K562 (cell line): ENCODE results near the gene NSRP1. TPM values are rescaled to one million over a fixed set of nuclear protein-coding genes. Genes with fewer than 3 reads are reported as not detected.

ENCODE experiments used
- ATAC-seq: fragments of 200-7000 bp; cut with Tn5 transposase; 3 replicates; pipeline ENCODE4 v1.9.1; 2020; ENCODE audit warnings: moderate library complexity
- BruUV-seq: library from RNA; stranded (reverse); fragments of 400-500 nt; replicated peaks from 2 replicates; lab custom pipeline; 2021; lab: Mats Ljungman, UMichigan
- CTCF ChIA-PET: fragments of 300-600 bp; formaldehyde crosslinking; extraction: SDS; loops from one replicate; lab custom pipeline; 2021; ENCODE audit warnings: low intra/inter-chr PET ratio; lab: Yijun Ruan, JAX
- POLR2A ChIA-PET: fragments of 300-600, 350-650 bp; sonication (Branson Sonifier 250); formaldehyde crosslinking; extraction: SDS; loops from one replicate; lab custom pipeline; 2021; ENCODE audit warnings: antibody characterized with exemption, inconsistent platforms; lab: Yijun Ruan, JAX
- DNase-seq, 4 experiments: peaks; one replicate each; pipeline versions ENCODE4 v3.0.0 to v3.0.0-alpha.2; 2011 to 2018; ENCODE audit warnings: low spot score in 3 of 4, mixed read lengths in 3 of 4; ENCODE audit errors: extremely low read depth in 1 of 4
- FAIRE-seq: peaks from 2 replicates; lab custom pipeline; 2011; peaks lifted over from hg19 to GRCh38; lab: Jason Lieb, UNC
- H2AFZ ChIP-seq: 2 replicates; pipeline ENCODE4 v1.6.0; 2011; ENCODE audit warnings: low read depth, low read length, control low read depth, inconsistent platforms
- H3K27ac ChIP-seq: fragments of 200-600 bp; 3 replicates; pipeline ENCODE4 v1.8.0; 2011; ENCODE audit warnings: low read depth, mild to moderate bottlenecking, control low read depth, inconsistent platforms, low read length, moderate library complexity, mixed read lengths; ENCODE audit errors: extremely low read depth
- H3K27me3 ChIP-seq, 2 experiments: fragments of 300-600 bp in 1 of 2; 2 replicates in 1 of 2; 3 replicates in 1 of 2; pipeline versions ENCODE4 v1.6.0 to v1.8.0; 2011; ENCODE audit warnings: inconsistent platforms in 2 of 2, low read length in 2 of 2, mild to moderate bottlenecking in 1 of 2, mixed read lengths in 1 of 2, moderate library complexity in 1 of 2; ENCODE audit not compliant: control insufficient read depth in 2 of 2, insufficient read depth in 2 of 2
- H3K36me3 ChIP-seq: fragments of 300-600 bp; 3 replicates; pipeline ENCODE4 v1.8.0; 2011; ENCODE audit warnings: mild to moderate bottlenecking, low read length, inconsistent platforms; ENCODE audit not compliant: control insufficient read depth, insufficient read depth
- H3K4me1 ChIP-seq, 2 experiments: fragments of 200-600 bp in 1 of 2; replicated peaks in 1 of 2; 2 replicates in 1 of 2; 3 replicates in 1 of 2; pipeline versions ENCODE4 v1.5.1 to v1.8.0; 2011; ENCODE audit warnings: inconsistent platforms in 2 of 2, low read length in 2 of 2, mild to moderate bottlenecking in 1 of 2, mixed read lengths in 1 of 2, moderate library complexity in 1 of 2; ENCODE audit not compliant: control insufficient read depth in 2 of 2, insufficient read depth in 2 of 2
- H3K4me2 ChIP-seq: 2 replicates; pipeline ENCODE4 v1.6.1; 2011; ENCODE audit warnings: low read length, control low read depth, inconsistent platforms, mixed read lengths; ENCODE audit not compliant: insufficient read depth
- H3K4me3 ChIP-seq: fragments of 200-600 bp; sonication (generic), shearing (Covaris generic); 2 replicates; pipeline ENCODE4 v1.5.1; 2016; ENCODE audit warnings: control low read depth, inconsistent platforms
- H3K79me2 ChIP-seq: fragments of 200-600 bp; 3 replicates; pipeline ENCODE4 v1.8.0; 2011; ENCODE audit warnings: low read length, inconsistent platforms; ENCODE audit not compliant: control insufficient read depth, insufficient read depth
- H3K9ac ChIP-seq, 2 experiments: 2 replicates each; pipeline versions ENCODE4 v1.6.0 to v1.6.1; 2011; ENCODE audit warnings: low read depth in 2 of 2, low read length in 2 of 2, control low read depth in 1 of 2, inconsistent platforms in 1 of 2, mild to moderate bottlenecking in 1 of 2, mixed read lengths in 1 of 2; ENCODE audit not compliant: insufficient read depth in 1 of 2
- H3K9me1 ChIP-seq: one replicate; pipeline ENCODE4 v1.6.0; 2011; ENCODE audit warnings: inconsistent platforms, mild to moderate bottlenecking, low read length, moderate library complexity; ENCODE audit not compliant: control insufficient read depth, insufficient read depth
- H3K9me3 ChIP-seq: replicated peaks from 2 replicates; pipeline ENCODE4 v1.5.1; 2011; ENCODE audit warnings: low read depth, low read length, inconsistent platforms; ENCODE audit not compliant: control insufficient read depth, insufficient read depth
- H4K20me1 ChIP-seq: replicated peaks from 2 replicates; pipeline ENCODE4 v1.6.1; 2011; ENCODE audit warnings: low read length, inconsistent platforms, mixed read lengths; ENCODE audit not compliant: control insufficient read depth, insufficient read depth
- HMGN3 ChIP-seq: IDR thresholded peaks from 2 replicates; pipeline ENCODE4 v1.6.1; 2011; ENCODE audit warnings: borderline replicate concordance, low read depth, mild to moderate bottlenecking, mixed read lengths, low read length; ENCODE audit not compliant: insufficient read length; ENCODE audit errors: extremely low read depth
- HOXB6 ChIP-seq: fragments of 250-450 bp; sonication (Bioruptor Pico); IDR thresholded peaks from 2 replicates; pipeline ENCODE4 v1.5.1; 2022; ENCODE audit warnings: mild to moderate bottlenecking, borderline replicate concordance
- KAT7 ChIP-seq: sonication (generic); formaldehyde crosslinking; IDR thresholded peaks from 2 replicates; pipeline ENCODE4 v1.8.0; 2022; ENCODE audit warnings: missing genetic modification reagents, mild to moderate bottlenecking, borderline replicate concordance
- L3MBTL2 ChIP-seq: fragments of 450-650 bp; IDR thresholded peaks from 2 replicates; pipeline ENCODE4 v1.6.1; 2016; ENCODE audit warnings: mild to moderate bottlenecking, moderate library complexity
- whole genome bisulfite sequencing: fragments of 100-300 bp; shearing (Covaris generic); methylation state at CpG from one replicate; pipeline ENCODE4 v1.1.6; 2016; ENCODE audit warnings: low coverage, mixed read lengths; ENCODE audit not compliant: insufficient coverage; ENCODE audit errors: missing lambda C conversion rate; 5-methylcytosine and 5-hydroxymethylcytosine counted together
- in situ Hi-C: fragments of 300-500 bp; cut with MboI; formaldehyde crosslinking; loops from 4 replicates; pipeline ENCODE4 v1.15.0; 2018; ENCODE audit warnings: inconsistent platforms, mixed read lengths
- intact Hi-C: fragments of 100-400 bp; cut with micrococcal nuclease; formaldehyde crosslinking; loops from 2 replicates; pipeline ENCODE4 v1.14.2; 2022
- polyA plus RNA-seq, 8 experiments: library from polyadenylated mRNA; depleted of rRNA in 4 of 8; stranded (reverse) in 5 of 8; unstranded in 3 of 8; fragments of >200 nt; fragmentation: Nextera tagmentation in 2 of 8; fragmentation: Illumina TruSeq in 1 of 8; extraction: Ambion mirVana in 2 of 8; extraction: Trizol in 1 of 8; gene quantifications; 2 replicates each; pipeline versions ENCODE4 v1.2.1 to v1.2.3, GENCODE V29; 2011 to 2014; ENCODE audit warnings: inconsistent platforms in 1 of 8, missing spikeins in 1 of 8
- total RNA-seq, 7 experiments: library from RNA; depleted of rRNA in 6 of 7; stranded (reverse); fragments of >200 nt in 6 of 7; fragmentation: Illumina TruSeq in 2 of 7; extraction: Trizol in 2 of 7; gene quantifications; 2 replicates each; pipeline versions ENCODE4 v1.2.1 to v1.2.3, GENCODE V29; 2011 to 2021; ENCODE audit warnings: low replicate concordance in 1 of 7
- TF ChIP-seq, protein P1 (sequence below), 2 experiments: IDR thresholded peaks; 2 replicates each; pipeline ENCODE4 v1.6.1; 2011; ENCODE audit warnings: borderline replicate concordance in 1 of 2, control low read depth in 1 of 2, low read depth in 1 of 2, low read length in 1 of 2, mild to moderate bottlenecking in 1 of 2, mixed read lengths in 1 of 2, moderate library complexity in 1 of 2; ENCODE audit not compliant: insufficient read depth in 1 of 2, insufficient read length in 1 of 2, poor library complexity in 1 of 2, severe bottlenecking in 1 of 2; ENCODE audit errors: extremely low read depth in 1 of 2
- TF ChIP-seq, protein P2 (sequence below): fragments of 200-600 bp; sonication (generic); IDR thresholded peaks from one replicate; pipeline ENCODE4 v1.6.1; 2012; ENCODE audit warnings: mild to moderate bottlenecking, low read depth, low read length, inconsistent platforms

NSRP1 gene
- total and polyA plus RNA-seq, 9 of the 15 experiments (the other 6 are each of a cell fraction or from before 2014, with no cell fraction given) = 18.4 to 68.6 (median 32.7) TPM

DNA sequence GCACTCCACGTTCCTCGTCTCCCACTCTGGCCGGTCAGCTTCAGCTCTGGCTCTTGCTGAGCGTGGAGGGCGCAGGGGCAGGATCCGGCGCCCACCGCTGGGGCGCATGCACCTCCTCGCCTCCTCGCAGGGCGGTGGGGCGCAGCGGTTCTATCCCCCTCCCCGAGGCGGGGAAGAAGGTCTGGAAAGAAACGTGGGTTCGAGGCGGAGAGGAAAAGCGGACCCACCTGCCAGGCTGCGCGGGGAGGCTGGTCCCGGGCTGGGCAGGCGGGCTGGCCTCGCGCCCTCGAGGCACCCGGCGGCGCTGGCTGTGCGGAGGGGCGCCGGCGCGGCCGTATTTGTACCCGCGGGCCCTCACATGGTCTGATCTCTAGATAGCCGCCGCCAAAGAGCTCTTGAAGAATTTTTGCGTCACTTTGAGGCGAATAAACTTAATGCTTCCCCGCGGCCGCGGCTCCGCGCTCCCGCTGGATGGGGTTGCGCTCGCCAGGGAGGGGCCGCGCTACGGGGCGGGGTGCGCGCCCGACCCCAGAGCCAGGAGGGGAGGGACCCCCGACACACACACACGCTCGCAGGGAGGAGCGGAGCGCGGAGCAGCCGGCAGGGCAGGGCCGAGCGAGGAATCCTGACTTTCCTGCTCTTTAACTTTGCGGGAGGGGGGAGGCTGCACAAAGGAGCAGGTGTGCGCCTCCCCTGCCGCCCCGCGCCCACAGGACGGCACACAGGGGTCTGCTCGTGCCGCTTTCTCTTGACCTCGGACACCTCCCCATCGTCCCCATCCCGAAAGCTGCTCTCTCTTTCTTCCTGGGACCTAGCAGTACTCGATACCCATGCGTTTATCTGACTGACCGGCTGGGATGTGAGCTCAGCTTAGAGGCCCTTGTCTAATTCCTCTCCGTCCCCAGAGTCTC is 119.0 kb downstream of the NSRP1 start, which contains the start of gene SLC6A4:
SLC6A4 (minus strand) TSS at position 312 of the 911 bp plus-strand sequence. CDS start 13,739 bp downstream, outside the sequence.
- no TSS peak for BruUV-seq
- intact Hi-C loops (no loop called here), in situ Hi-C loops (no loop called here)
- 24% methylated on average over 44 of the region's 82 CpGs for WGBS
- Histone ChIP-seq H3K4me3 (no peak within 1 kb of the TSS), H3K27ac (no peak within 1 kb of the TSS), H3K36me3 (no peaks in the 10 kb centered on the region), H2AFZ (no peak within 1 kb of the TSS), H3K9me1 (no peaks in the 10 kb centered on the region), H3K9me3 (no peaks in the 10 kb centered on the region), H3K4me1 (peaks cover 0 to 32% of the 10 kb centered on the region in 2 experiments; a peak in 2 of 5 replicates), H3K4me2 (no peak within 1 kb of the TSS; the same call in 1 of the 2 replicates), H3K79me2 (no peaks in the 10 kb centered on the region), H4K20me1 (peaks cover 6% of the 10 kb centered on the region; the same call in 1 of the 2 replicates), H3K27me3 (peaks cover 42 to 66% of the 10 kb centered on the region in 2 experiments), H3K9ac (no peak within 1 kb of the TSS)
- peak in 2 of 4 experiments; percentile 50 for DNase-seq
- CTCF ChIA-PET = no interaction called here
- no peak for ATAC-seq
- no peak for FAIRE-seq
- POLR2A ChIA-PET = interaction anchor here (0.6 to 1.1 kb wide), 4 partner anchors 24 to 1104 kb away, joined by 3 to 4 read pairs (median 4); partner anchors contain the start of gene BLMH
- TF ChIP-seq, protein P1, sequence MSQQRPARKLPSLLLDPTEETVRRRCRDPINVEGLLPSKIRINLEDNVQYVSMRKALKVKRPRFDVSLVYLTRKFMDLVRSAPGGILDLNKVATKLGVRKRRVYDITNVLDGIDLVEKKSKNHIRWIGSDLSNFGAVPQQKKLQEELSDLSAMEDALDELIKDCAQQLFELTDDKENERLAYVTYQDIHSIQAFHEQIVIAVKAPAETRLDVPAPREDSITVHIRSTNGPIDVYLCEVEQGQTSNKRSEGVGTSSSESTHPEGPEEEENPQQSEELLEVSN (IDR thresholded peaks at IDR 0.05; ENCODE audit: borderline replicate concordance in 1 of 2, extremely low read depth in 1 of 2, insufficient read depth in 1 of 2, insufficient read length in 1 of 2, low read depth in 1 of 2, low read length in 1 of 2, poor library complexity in 1 of 2, severe bottlenecking in 1 of 2) = peak in 1 of 2 experiments; percentile 30
- TF ChIP-seq, protein P2, sequence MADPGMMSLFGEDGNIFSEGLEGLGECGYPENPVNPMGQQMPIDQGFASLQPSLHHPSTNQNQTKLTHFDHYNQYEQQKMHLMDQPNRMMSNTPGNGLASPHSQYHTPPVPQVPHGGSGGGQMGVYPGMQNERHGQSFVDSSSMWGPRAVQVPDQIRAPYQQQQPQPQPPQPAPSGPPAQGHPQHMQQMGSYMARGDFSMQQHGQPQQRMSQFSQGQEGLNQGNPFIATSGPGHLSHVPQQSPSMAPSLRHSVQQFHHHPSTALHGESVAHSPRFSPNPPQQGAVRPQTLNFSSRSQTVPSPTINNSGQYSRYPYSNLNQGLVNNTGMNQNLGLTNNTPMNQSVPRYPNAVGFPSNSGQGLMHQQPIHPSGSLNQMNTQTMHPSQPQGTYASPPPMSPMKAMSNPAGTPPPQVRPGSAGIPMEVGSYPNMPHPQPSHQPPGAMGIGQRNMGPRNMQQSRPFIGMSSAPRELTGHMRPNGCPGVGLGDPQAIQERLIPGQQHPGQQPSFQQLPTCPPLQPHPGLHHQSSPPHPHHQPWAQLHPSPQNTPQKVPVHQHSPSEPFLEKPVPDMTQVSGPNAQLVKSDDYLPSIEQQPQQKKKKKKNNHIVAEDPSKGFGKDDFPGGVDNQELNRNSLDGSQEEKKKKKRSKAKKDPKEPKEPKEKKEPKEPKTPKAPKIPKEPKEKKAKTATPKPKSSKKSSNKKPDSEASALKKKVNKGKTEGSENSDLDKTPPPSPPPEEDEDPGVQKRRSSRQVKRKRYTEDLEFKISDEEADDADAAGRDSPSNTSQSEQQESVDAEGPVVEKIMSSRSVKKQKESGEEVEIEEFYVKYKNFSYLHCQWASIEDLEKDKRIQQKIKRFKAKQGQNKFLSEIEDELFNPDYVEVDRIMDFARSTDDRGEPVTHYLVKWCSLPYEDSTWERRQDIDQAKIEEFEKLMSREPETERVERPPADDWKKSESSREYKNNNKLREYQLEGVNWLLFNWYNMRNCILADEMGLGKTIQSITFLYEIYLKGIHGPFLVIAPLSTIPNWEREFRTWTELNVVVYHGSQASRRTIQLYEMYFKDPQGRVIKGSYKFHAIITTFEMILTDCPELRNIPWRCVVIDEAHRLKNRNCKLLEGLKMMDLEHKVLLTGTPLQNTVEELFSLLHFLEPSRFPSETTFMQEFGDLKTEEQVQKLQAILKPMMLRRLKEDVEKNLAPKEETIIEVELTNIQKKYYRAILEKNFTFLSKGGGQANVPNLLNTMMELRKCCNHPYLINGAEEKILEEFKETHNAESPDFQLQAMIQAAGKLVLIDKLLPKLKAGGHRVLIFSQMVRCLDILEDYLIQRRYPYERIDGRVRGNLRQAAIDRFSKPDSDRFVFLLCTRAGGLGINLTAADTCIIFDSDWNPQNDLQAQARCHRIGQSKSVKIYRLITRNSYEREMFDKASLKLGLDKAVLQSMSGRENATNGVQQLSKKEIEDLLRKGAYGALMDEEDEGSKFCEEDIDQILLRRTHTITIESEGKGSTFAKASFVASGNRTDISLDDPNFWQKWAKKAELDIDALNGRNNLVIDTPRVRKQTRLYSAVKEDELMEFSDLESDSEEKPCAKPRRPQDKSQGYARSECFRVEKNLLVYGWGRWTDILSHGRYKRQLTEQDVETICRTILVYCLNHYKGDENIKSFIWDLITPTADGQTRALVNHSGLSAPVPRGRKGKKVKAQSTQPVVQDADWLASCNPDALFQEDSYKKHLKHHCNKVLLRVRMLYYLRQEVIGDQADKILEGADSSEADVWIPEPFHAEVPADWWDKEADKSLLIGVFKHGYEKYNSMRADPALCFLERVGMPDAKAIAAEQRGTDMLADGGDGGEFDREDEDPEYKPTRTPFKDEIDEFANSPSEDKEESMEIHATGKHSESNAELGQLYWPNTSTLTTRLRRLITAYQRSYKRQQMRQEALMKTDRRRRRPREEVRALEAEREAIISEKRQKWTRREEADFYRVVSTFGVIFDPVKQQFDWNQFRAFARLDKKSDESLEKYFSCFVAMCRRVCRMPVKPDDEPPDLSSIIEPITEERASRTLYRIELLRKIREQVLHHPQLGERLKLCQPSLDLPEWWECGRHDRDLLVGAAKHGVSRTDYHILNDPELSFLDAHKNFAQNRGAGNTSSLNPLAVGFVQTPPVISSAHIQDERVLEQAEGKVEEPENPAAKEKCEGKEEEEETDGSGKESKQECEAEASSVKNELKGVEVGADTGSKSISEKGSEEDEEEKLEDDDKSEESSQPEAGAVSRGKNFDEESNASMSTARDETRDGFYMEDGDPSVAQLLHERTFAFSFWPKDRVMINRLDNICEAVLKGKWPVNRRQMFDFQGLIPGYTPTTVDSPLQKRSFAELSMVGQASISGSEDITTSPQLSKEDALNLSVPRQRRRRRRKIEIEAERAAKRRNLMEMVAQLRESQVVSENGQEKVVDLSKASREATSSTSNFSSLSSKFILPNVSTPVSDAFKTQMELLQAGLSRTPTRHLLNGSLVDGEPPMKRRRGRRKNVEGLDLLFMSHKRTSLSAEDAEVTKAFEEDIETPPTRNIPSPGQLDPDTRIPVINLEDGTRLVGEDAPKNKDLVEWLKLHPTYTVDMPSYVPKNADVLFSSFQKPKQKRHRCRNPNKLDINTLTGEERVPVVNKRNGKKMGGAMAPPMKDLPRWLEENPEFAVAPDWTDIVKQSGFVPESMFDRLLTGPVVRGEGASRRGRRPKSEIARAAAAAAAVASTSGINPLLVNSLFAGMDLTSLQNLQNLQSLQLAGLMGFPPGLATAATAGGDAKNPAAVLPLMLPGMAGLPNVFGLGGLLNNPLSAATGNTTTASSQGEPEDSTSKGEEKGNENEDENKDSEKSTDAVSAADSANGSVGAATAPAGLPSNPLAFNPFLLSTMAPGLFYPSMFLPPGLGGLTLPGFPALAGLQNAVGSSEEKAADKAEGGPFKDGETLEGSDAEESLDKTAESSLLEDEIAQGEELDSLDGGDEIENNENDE = no peak
- no peak for TF ChIP-seq HOXB6
- TF ChIP-seq KAT7 (CRISPR knock-in tag) = no peak
- 0 out of 2 replicates have a peak, but pooled peaks have one; percentile 25 for TF ChIP-seq L3MBTL2
- TF ChIP-seq HMGN3 = peak; percentile 22
